Stimulated activated CD4-positive, alpha-beta T cell treated with anti-CD3 and anti-CD28 coated beads, Interleukin-1b, Interleukin-23, amount 100 ng/mL, for 24 hours (primary cell): ENCODE measurements around the gene CHKB.
"Not testable (repeated sequence)": the region's sequence is repeated elsewhere in the genome, so short reads cannot be mapped to it uniquely, and the experiment has no call there.

Experiments
- DNase-seq, 4 experiments: peaks; one replicate each; pipeline ENCODE4 v3.0.0-alpha.2; 2020; ENCODE audit warnings: low read depth in 4 of 4, low spot score in 1 of 4

Gene CHKB

DNA sequence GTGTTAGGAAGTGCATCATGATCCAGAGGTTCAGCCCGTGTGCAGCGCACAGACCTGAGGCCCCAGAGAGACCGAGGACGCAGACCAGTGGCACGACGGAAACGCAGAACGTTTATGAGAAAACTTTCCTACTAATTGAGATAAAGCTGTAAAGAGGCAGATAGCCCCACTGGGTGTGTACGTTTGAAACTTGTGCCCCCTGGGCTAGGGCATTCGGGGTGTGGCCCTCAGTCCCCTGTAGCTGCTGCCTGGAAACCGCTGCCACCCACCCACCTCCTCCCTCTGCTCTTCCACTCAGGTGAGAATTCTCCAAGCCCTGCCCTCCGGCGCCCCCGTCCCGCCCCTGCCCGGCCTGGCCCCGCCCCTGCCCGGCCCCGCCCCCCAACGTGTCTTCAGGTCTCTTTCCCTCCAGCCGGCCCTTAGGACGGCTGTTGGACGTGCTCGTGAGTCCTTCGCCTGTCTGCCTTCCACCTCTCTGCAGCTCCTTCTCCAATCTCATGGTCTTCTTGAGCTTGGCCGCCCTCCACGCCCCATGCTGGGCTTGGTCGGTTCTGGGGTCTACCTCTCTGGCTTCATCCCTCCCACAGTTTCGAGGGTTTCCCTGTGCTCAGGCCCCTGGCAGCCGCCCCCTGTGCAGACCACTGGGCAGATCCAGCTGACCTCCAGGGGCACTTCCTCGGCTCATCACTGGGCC, 30.0 kb upstream of the CHKB start:
- no peak for DNase-seq

DNA sequence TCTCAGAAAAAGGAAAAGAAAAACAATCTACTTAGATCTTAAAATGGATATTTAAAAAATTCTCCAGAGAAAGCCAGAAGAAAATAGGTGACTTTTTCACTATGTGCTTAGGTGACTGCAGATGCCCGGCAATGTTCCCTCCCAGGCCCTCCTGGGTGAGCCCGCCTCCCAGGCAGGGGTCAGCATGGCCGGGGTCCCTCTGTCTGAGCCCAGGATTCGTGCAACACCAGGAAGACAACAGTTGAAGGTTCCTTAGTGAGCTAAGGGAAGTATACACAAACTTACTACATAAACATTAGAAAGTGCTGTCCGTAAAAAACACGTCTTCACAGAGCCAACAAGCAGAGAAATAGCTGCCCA, 29.5 kb upstream of the CHKB start:
- DNase-seq: no peak

DNA sequence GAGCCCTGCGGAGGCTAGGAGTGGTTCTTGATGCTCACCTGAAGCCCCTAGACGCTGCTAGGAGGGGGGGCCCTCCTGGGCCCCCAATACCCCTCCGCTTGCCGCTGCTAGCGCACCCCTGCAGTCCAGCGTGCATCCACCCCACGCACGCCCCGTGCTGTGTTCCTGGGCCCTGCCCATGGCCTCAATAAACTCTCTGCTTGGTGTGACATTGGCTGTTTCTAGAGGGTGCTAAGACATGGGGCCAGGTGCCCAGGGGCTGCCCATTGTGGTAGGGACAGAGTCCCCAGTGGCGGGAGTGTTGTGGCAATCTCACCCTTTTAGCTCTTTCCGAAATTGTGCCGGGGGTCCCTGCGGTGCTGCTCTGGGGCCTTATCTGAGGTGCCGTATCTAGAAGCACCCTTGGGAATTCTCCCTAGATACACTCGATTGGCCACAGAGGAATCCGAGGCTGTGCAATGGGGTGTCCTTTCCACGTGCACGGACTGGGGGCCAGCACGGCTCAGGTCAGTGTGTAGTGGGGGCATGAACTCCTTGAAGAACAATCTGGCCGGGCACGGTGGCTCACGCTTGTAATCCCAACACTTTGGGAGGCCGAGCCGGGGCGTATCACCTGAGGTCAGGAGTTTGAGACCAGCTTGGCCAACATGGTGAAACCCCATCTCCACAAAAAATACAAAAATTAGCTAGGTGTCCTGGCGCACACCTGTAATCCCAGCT, 28.9 kb upstream of the CHKB start:
- no peak for DNase-seq

DNA sequence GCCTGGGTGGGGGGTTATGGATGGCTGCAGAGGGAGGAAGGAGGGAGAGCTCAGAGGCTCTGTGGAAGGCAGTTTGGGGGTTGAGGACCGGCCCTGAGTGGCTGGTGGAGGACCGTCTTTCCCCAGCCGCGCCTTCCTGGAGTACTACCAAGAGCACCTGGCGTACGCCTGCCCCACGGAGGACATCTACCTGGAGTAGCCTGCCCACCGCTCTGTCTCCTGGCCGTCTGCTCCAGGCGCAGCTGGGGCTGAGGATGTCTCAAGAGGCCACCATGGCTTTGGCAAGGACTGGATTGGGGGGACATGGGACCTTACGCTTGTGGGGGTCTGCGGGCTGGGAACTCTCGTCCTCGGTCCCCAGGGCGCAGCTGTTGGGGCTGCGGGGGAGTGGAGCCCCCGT, 27.9 kb upstream of the CHKB start:
- no peak for DNase-seq

DNA sequence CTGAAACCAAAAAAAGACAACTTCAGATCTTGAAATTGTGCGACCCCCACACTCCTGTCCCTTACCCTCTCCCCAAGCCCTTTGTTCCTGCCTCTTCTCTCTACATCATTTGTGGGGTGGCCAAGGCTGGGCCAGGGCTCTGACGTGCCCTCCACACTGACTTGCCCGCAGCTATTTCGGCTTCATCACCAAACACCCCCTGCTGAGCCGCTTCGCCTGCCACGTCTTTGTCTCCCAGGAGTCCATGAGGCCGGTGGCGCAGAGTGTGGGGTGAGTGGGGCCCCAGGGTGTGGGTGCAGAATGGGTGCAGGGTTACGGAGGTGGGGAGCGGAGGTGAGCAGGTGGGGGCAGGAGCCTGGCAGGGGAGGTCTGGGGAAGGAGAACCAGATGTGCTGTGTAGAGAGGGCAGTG, 27.4 kb upstream of the CHKB start:
- DNase-seq: no peak

DNA sequence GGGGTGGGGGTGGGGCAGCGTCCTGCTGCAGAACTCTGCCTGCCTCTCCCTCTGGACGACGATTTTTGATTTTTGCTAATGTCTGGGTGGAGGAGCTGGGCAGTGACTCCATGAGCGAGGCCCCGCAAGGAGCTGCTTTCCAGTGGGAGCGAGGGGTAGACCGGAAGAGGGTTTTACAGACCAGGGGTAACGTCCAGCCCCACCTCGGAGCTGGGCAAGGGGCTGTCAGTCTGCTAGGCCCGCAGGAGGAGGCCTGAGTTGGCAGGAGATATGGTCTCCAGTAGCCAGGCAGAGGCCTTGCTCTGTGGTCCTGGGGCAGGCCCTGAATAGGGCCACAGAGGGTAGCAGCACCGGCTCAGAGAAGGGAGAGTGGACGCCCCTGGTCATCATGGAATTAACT, 26.9 kb upstream of the CHKB start:
- DNase-seq: no peak

DNA sequence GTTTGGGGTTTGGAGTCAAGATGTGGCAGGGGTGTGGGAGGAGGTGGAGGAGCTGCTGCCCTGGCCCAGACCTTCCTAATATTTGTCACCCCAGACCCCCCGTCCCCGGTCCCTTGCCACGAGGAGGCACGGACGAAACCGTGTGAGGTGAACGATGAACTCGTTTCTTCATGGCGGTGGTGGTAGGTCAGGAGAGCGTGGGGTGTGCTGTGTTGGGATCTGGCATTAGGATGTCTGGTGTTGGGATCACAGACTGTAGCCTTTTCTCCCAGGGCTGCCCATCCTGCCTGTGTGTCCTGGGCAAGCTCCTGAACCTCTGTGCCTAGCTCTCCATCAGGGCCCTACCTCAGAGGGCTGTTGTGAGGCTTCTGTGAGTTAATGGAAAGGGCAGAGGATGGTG, 26.3 kb upstream of the CHKB start:
- DNase-seq: no peak

DNA sequence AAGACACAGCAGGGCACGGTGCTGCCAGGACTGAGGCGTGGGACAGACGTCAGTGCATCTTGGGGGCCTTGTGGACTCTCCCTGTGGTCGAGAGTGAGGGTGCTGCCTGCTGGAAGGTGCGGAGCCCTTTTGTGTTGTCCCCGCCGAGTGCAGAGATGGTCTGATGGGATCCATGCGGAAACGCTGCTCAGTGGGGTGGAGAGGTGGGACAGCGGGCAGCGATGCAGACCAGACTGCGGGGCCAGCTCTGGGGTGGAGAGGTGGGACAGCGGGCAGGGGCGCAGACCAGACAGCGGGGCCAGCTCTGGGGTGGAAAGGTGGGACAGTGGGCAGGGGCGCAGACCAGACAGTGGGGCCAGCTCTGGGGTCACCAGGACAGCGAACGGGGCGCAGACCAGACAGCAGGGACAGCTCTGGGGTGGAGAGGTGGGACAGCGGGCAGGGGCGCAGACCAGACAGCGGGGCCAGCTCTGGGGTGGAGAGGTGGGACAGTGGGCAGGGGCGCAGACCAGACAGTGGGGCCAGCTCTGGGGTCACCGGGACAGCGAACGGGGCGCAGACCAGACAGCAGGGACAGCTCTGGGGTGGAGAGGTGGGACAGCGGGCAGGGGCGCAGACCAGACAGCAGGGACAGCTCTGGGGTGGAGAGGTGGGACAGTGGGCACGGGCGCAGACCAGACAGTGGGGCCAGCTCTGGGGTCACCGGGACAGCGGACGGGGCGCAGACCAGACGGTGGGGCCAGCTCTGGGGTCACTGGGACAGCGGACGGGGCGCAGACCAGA, 25.6 kb upstream of the CHKB start:
- DNase-seq: not testable (repeated sequence)

DNA sequence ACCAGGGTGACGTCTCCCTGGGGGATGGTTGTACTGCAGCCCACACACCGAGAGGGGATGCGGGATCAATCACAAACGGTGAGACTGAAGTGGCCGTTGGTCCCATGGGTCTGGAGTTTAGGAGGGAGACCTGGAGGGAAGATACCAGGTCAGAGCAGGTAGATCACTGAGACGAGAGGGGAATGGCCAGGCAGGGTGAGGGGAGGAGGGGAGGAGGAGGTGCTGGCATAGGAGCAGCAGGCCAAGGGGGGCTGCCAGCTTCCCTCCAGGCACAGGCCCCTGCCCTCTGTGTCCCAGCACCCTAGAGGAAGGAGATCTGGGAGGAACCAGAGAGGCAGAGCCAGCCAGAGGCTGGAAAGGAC, 25.0 kb upstream of the CHKB start:
- DNase-seq: no peak

DNA sequence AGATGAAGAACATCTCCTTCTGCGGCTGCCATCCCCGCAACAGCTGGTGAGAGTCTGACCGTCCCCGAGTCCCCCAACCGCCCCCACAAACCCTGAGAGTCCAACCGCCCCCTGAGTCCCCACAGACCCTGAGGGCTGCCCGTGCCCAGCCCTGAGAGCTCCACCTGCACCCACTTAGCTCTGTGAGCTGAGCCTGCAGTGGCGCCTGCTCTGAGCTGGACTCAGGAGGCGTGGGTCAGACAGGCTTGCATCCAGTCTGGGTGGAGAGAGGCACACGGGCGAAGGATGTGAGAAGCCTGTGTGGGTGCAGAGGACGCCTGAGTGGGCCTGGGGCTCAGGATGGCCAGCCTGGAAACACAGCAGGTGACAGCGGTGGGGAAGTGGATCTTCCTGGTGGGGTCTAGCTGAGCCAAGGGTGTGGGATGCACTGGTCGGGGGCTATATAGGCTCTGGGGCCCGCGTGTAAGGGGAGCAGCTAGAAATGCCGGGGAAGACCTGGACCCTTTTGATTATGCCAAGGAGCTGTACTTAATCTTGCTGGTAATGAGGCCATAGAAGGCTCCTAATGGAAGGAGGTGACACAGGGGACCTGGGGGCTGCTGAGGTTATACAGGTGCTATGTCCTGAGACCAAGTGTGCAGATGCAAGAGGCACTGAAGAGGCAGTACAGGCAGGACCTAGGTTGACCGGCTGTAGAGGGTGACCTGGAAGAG, 24.5 kb upstream of the CHKB start:
- no peak for DNase-seq

DNA sequence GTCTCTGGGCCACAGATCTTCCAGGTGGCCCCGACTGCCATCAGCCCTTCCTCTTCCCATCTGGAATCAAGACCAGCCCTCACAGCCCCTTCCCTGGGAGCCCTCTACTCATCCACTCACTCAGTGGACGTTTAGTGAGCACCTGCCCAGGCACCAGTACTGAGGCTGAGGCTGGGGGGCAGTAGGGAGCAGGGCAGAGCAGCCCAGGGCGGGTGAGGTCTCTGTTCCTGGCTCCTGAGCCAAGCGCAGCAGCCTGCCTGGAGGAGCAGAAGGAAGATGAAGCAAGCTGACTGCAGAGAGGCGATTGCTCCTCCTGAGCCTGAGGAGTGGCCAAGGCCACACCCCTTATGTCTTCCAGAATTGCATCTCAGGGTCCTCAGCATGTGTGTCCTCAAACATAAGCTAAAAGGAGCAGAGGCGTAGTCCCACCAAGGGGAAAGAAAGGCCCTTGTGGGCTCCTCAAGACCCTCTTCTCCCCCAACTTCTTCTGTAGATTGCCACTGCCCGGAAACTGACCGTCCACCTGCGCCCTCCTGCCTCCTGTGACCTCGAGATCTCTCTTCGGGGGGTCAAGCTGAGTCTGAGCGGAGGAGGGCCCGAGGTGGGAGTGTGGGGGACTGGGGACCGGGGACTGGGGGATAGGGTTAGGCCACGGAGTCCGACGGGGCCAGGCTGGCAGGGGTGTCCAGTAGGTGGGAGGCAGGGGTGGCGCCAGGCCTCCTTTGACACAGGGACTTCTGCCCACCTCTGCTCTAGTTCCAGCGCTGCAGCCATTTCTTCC, 23.7 kb upstream of the CHKB start:
- DNase-seq: no peak

DNA sequence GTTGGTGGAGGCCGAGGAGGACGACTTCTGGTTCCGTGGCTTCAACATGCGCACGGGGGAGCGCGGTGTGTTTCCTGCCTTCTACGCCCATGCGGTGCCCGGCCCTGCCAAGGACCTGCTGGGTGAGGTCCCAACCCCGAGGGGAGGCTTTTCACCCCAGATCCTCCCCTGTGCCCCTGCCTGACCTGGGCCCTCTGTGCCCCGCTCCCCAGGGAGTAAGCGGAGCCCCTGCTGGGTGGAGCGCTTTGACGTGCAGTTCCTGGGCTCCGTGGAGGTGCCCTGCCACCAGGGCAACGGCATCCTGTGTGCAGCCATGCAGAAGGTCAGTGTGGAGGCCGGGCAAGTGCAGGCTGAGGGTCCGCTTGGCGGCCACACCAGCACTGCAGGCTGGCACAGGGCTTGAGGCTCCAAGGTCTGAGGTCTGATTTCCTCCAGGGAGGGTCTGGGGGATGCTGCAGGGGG, 23.0 kb upstream of the CHKB start:
- no peak for DNase-seq

DNA sequence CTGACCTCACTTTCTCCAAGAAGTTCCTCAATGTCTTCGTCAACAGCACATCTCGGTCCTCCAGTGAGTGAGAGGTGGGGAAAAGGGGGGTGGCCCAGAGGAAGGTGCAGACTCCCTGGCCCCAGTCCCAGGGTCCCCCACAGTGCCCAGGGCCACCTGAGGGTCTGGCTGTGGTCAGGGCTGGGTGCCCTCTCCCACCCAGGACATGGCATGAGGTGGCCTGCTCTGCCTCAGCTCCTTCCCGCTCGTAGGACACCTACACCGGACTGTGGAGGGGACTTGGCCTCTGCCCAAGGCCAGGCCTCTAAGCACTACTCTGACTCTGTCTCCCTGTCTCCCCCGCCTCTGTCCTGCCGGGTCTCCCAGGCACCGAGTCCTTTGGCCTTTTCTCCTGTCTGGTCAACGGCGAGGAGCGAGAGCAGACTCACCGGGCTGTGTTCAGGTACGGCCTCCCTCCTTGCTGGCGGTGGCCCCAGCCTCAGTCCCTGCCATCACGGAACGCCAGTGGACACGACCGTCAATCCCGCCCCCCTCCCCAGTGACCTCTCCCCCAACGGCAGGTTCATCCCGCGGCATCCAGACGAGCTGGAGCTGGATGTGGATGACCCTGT, 22.5 kb upstream of the CHKB start:
- no peak for DNase-seq

DNA sequence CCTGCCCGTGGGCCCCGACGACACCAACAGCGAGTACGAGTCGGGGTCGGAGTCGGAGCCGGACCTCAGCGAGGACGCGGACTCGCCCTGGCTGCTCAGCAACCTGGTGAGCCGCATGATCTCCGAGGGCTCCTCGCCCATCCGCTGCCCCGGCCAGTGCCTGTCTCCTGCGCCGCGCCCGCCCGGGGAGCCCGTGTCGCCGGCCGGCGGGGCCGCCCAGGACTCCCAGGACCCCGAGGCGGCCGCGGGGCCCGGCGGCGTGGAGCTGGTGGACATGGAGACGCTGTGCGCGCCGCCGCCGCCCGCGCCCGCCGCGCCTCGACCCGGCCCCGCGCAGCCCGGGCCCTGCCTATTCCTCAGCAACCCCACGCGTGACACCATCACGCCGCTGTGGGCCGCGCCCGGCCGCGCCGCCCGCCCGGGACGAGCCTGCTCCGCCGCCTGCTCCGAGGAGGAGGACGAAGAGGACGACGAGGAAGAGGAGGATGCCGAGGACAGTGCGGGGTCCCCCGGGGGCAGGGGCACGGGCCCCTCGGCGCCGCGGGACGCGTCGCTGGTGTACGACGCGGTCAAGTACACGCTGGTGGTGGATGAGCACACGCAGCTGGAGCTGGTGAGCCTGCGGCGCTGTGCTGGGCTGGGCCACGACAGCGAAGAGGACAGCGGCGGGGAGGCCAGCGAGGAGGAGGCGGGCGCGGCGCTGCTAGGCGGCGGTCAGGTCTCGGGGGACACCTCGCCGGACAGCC, 21.8 kb upstream of the CHKB start:
- no peak for DNase-seq

DNA sequence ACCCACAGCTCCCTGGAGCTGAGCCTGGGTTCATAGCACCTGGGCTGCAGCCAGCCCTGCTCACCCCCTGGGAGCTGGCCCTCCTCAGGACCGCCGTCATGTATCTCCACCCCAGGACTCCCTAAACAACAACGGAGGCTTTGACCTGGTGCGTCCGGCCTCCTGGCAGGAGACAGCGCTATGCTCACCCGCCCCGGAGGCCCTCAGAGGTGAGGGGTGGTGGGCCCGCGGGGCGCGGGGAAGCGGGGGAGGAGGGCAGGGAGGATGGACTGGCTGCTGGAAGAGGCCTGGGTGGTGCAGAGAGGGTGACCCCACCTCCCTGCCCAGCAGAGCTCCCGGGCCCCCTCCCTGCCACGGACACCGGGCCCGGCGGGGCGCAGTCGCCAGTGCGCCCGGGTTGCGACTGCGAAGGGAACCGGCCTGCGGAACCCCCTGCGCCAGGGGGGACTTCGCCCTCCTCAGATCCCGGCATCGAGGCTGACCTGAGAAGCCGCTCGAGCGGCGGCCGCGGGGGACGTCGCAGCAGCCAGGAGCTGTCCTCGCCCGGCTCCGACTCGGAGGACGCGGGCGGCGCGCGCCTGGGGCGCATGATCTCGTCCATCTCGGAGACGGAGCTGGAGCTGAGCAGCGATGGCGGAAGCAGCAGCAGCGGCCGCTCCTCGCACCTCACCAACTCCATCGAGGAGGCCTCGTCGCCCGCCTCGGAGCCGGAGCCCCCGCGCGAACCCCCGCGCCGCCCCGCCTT, 21.0 kb upstream of the CHKB start:
- DNase-seq: no peak

DNA sequence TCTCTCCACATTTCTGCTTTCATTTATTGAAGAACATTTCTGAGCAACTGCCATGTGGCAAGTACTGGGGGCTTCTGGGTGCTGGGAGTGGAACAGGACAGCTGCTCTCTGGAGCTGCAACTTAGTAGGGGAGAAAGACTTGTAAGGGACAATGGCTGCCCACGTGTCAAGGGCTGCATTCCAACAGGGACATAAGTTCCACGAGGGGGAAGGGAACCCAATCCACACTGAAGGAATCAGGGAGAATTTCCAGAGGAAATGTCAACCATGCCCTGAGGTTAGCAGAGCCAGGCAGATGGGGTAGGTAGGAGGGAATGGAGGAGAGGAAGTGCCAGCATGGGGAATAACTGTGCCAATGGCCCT, 19.7 kb upstream of the CHKB start:
- no peak for DNase-seq

DNA sequence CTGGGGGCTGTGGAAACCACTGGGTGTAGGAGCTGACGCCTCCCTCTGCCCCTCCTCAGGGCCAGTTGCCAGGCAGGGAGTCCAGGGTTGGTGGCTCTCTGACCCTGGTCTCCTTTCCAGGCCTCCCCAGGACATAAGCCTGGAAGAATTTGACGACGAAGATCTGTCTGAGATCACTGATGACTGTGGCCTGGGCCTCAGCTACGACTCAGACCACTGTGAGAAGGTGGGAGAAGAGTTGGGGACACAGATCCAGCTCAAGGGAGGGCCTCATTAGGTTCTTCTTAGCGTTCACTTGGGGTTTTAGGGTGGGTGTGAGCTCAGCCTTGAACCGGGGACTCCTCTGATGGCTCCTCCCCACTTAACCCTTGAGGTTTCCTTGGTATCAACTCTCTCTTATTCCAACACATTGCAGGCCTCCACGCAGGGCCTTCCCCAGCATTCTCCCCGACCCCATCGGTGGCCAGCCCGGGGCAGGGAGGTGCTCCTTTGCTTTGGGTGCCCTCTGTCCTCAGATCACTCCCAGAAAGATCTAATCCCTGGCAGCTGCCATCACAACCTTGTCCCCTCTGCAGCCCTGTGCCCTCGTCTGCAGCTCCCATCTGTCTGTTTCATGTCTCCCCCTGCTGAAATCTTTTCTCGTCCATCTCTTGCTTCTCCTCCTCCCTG, 19.2 kb upstream of the CHKB start:
- no peak for DNase-seq

DNA sequence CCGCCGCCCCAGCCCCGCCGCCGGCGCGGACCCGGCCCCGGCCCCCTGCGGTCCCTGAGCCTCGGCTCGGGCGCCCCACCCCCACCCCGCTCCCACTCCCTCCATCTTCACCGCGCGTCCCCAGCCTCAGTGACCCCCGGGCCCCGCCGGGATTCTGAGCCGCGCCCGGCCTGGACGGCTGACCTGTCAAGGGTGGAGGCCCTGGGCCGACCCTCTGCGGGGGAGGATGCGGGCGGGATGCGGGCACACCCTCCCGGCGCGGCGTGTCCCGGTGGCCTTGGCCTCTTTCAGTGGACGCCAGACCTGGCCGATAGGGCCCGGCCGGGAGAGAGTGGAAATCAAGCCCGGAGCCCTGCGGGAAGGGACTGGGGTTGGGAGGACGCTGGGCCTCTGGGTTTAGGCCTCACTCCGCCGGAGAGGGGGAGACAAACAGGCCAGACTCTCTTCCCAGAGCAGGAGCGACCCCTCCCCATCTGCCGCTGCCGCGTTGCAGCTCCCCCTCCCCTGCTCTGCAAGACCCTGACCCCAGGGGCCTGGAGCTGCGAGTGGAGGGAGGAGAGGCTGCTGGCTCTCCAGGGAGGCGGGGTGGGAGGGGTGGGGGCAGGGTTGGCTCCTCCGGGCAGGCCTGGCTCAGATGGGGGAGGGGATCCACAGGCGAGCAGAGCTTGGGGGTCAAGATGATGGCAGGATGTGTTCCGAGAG, 18.5 kb upstream of the CHKB start:
- no peak for DNase-seq
